ENCODE measurements around the gene FAM83G. TPM values are rescaled to one million over a fixed set of nuclear protein-coding genes. Genes with fewer than 3 reads are reported as not detected.

FAM83G gene
- total RNA-seq, 3 donors from 2014 or later, result 1.8 to 11.0 (median 7.2) TPM

DNA sequence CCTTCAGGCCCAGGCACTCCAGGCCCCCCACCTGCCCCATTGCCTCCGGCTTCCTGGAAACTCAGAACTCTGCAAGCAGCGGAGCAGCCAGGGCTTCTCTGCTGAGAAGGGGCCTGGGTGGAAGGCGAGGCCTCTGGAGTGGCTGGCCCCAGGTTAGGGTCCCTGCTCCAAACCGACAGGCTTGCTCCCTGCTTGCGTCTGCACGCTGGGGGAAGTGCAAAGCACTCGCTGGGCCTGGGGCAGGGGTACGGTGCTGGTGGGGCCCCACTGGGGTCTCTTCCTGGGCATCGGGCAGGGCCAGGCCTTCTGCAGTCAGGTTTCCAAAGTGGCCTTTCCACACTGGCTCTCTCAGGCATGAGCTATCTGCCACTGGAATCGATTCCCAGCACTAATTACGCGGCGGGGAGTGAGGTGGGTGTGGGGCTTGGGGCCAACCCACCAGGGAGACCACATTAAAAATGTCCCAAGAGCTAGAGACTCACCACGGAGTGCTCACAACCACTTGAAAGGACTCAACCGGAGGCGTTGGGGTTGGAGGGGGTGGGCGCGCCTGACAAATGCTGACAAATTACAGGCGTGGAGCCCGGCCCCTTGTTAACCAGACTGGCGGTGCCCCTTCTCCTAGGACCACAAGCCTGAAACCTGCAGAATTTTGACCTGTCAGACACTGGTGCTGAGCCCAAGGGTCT, 17.9 kb downstream of the FAM83G start:
- TF ChIP-seq CTCF (IDR thresholded peaks at IDR 0.05) (no peak), POLR2A (IDR thresholded peaks at IDR 0.05) (no peak), POLR2AphosphoS5 (IDR thresholded peaks at IDR 0.05) (no peak)
- Histone ChIP-seq H3K27me3 (no peaks in the 10 kb centered on the region), H3K27ac (no peak overlapping the region), H3K4me3 (no peak overlapping the region), H3K9me3 (no peaks in the 10 kb centered on the region), H3K4me1 (no peaks in the 10 kb centered on the region), H3K36me3 (no peaks in the 10 kb centered on the region)
- no peak for DNase-seq (ENCODE audit: low spot score in 2 of 2)
- intact Hi-C loops (cut with DNase I; ENCODE audit: low total_unique reads), result loop anchor here (1.0 kb wide), 1 partner anchor 24 kb away; no protein-coding TSS in a partner anchor

GRCh38 chr17:18985475-18985874, 19.1 kb downstream of the FAM83G start:
- Histone ChIP-seq H3K36me3 (no peaks in the 10 kb centered on the region), H3K27me3 (no peaks in the 10 kb centered on the region), H3K9me3 (no peaks in the 10 kb centered on the region), H3K27ac (no peak overlapping the region), H3K4me3 (no peak overlapping the region), H3K4me1 (no peaks in the 10 kb centered on the region)
- TF ChIP-seq CTCF (IDR thresholded peaks at IDR 0.05) (no peak), POLR2A (IDR thresholded peaks at IDR 0.05) (no peak), POLR2AphosphoS5 (IDR thresholded peaks at IDR 0.05) (no peak)
- DNase-seq (ENCODE audit: low spot score in 2 of 2), result no peak
- intact Hi-C loops (cut with DNase I; ENCODE audit: low total_unique reads), result no loop called here

- no peak overlapping the region for H3K4me3 ChIP-seq
- no peaks in the 10 kb centered on the region for H3K9me3 ChIP-seq
- no peaks in the 10 kb centered on the region for H3K27me3 ChIP-seq
- intact Hi-C loops (cut with DNase I; ENCODE audit: low total_unique reads), result no loop called here
- no peak overlapping the region for H3K27ac ChIP-seq
- no peaks in the 10 kb centered on the region for H3K36me3 ChIP-seq
- no peak for TF ChIP-seq POLR2A (IDR thresholded peaks at IDR 0.05)
- TF ChIP-seq CTCF (IDR thresholded peaks at IDR 0.05), result no peak
- no peak for TF ChIP-seq POLR2AphosphoS5 (IDR thresholded peaks at IDR 0.05)
- no peak for DNase-seq (ENCODE audit: low spot score in 2 of 2)
- H3K4me1 ChIP-seq, result no peaks in the 10 kb centered on the region
These were observed 20.1 kb downstream of the FAM83G start for GRCh38 chr17:18984273-18985114.

GRCh38 chr17:18981642-18982424, 22.7 kb downstream of the FAM83G start:
- no peak overlapping the region for H3K4me3 ChIP-seq
- H3K4me1 ChIP-seq, result no peaks in the 10 kb centered on the region
- no peak overlapping the region for H3K27ac ChIP-seq
- H3K9me3 ChIP-seq, result no peaks in the 10 kb centered on the region
- H3K27me3 ChIP-seq, result no peaks in the 10 kb centered on the region
- no peaks in the 10 kb centered on the region for H3K36me3 ChIP-seq
- no peak for TF ChIP-seq POLR2A (IDR thresholded peaks at IDR 0.05)
- TF ChIP-seq POLR2AphosphoS5 (IDR thresholded peaks at IDR 0.05), result no peak
- TF ChIP-seq CTCF (IDR thresholded peaks at IDR 0.05), result no peak
- DNase-seq (ENCODE audit: low spot score in 2 of 2), result no peak
- intact Hi-C loops (cut with DNase I; ENCODE audit: low total_unique reads), result no loop called here
